ENCODE measurements around the gene TMEM53.

DNA sequence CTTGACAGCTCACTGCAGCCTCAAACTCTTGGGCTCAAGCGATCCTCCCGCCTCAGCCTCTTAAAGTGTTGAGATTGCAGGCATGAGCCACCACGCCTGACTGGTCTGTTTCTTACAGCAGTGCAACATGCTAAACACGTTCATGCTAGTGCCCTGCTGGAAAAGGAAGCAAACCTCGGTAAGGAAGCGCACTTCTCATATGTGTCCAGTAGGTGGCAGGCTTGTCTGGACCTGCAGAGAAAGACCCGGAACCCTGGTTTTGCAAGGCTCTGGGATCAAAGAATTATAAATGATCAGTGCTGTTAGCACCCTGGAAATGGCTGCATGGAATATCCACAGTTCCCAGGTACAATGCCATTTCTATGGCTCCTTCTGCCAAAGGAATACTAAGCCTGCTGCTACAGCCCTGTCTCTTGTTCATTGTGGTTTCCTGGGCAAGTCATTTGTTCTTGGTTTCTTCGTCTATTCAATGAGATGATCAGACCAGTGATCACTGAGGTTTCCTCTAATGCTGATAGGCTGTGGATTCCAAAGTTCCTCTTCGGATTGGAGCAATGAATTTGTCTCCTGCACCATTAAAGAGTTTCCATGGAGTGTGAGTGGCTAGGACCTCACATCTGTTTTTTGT lies 40.8 kb upstream of the TMEM53 start:
- peak; percentile 55 to 75 (median 66) for TF ChIP-seq CTCF (IDR thresholded peaks at IDR 0.05)
- no peak for TF ChIP-seq POLR2A (IDR thresholded peaks at IDR 0.05)
- peak; percentile 57 for TF ChIP-seq POLR2AphosphoS5 (IDR thresholded peaks at IDR 0.05)

All from prostate gland (tissue), 2 donors.